Hematopoietic multipotent progenitor cell treated with erythropoietin and hydrocortisone succinate and interleukin-3 and kit ligand, for 17 days (in vitro differentiated cells): ENCODE results near the gene BEST2.

Experiments used
- DNase-seq: peaks from one replicate; pipeline ENCODE4 v3.0.0-alpha.2; 2015; ENCODE audit warnings: low spot score

Gene BEST2

GRCh38 chr19:12801466-12802266, 50.1 kb downstream of the BEST2 start, which contains the start of the genes PRDX2 and THSD8:
Gene PRDX2 (minus strand): TSS chr19:12801800. CDS start chr19:12801261, 539 bp downstream.
Gene THSD8 (plus strand): TSS chr19:12802069. CDS start chr19:12802072, 3 bp downstream.
- DNase-seq = peak; percentile 84

- peak; percentile 17 for DNase-seq
These were observed 50.9 kb downstream of the BEST2 start for GRCh38 chr19:12802267-12803106.

- DNase-seq = no peak
These were observed 52.5 kb downstream of the BEST2 start for GRCh38 chr19:12804051-12804450.

GRCh38 chr19:12806242-12807081, 54.9 kb downstream of the BEST2 start, which contains the start of gene RNASEH2A:
Gene RNASEH2A (plus strand): TSS chr19:12806584. CDS start chr19:12806674, 90 bp downstream.
- peak; percentile 84 for DNase-seq
